Left lung (tissue), 10 donors: Measurements from ENCODE around the gene NDUFA13. TPM values are rescaled to one million over a fixed set of nuclear protein-coding genes. Genes with fewer than 3 reads are reported as not detected.

Experiments
- ATAC-seq: fragments of 200-7000 bp; cut with Tn5 transposase; one replicate; pipeline ENCODE4 v1.9.1; 2020; ENCODE audit warnings: moderate library complexity
- DNase-seq, 4 donors: peaks; one replicate each; pipeline ENCODE4 v3.0.0-alpha.2; 2013 to 2020
- H3K27ac ChIP-seq, 2 donors: fragments of 200-600 bp; sonication (generic) in 1 of 2; one replicate each; pipeline versions ENCODE4 v1.5.0 to v1.8.0; 2020 to 2021
- H3K27me3 ChIP-seq, 2 donors: fragments of 200-600 bp; sonication (generic) in 1 of 2; one replicate each; pipeline versions ENCODE4 v1.5.0 to v1.8.0; 2020 to 2021
- H3K36me3 ChIP-seq, 2 donors: fragments of 200-600 bp; sonication (generic) in 1 of 2; one replicate each; pipeline versions ENCODE4 v1.5.0 to v1.8.0; 2020 to 2021
- H3K4me1 ChIP-seq, 2 donors: fragments of 200-600 bp; one replicate each; pipeline ENCODE4 v1.8.0; 2021
- H3K4me3 ChIP-seq, 2 donors: fragments of 200-600 bp; sonication (generic) in 1 of 2; one replicate each; pipeline versions ENCODE4 v1.5.0 to v1.8.0; 2020 to 2021; ENCODE audit warnings: mild to moderate bottlenecking in 1 of 2
- H3K9me3 ChIP-seq, 2 donors: fragments of 200-600 bp; sonication (generic) in 1 of 2; one replicate each; pipeline versions ENCODE4 v1.5.0 to v1.8.0; 2020 to 2021
- CTCF ChIP-seq, 2 donors: fragments of 200-600 bp; sonication (generic) in 1 of 2; IDR thresholded peaks; one replicate each; pipeline versions ENCODE4 v1.5.0 to v1.8.0; 2021; ENCODE audit warnings: antibody characterized with exemption in 2 of 2
- intact Hi-C, 2 donors: fragments of 100-400 bp; cut with DNase I; formaldehyde crosslinking; loops; one replicate each; pipeline versions ENCODE4 v1.11.2 to v1.14.2; 2022
- polyA plus RNA-seq, 6 donors: library from polyadenylated mRNA; unstranded; fragments of 120-200 nt; gene quantifications; one replicate each; pipeline ENCODE4 v1.2.1, GENCODE V29; 2013; ENCODE audit not compliant: insufficient read length in 6 of 6
- total RNA-seq, 2 donors: library from RNA; stranded (reverse); fragmentation: NEBNext Ultra II Directional; extraction: Animal tissue kit (Norgen Biotek cat#: 25700); gene quantifications; one replicate each; pipeline ENCODE4 v1.2.1, GENCODE V29; 2021
- donor health status: DM: no; HTN: yes; CAD: no.
- donor health status: DM: no; HTN: no; CAD: no.

Gene NDUFA13
- total and polyA plus RNA-seq, 8 donors: 169 to 303 (median 209) TPM

- TF ChIP-seq CTCF (IDR thresholded peaks at IDR 0.05): no peak
Observed at GRCh38 chr19:19575411-19575810, 59.4 kb downstream of the NDUFA13 start.

More at GRCh38 chr19:19575411-19575810, 59.4 kb downstream of the NDUFA13 start:
- ATAC-seq (no peak), DNase-seq (no peak)
- intact Hi-C loops: no loop called here
- Histone ChIP-seq H3K27ac (no peak overlapping the region), H3K27me3 (no peaks in the 10 kb centered on the region), H3K9me3 (no peaks in the 10 kb centered on the region), H3K4me1 (no peaks in the 10 kb centered on the region), H3K36me3 (peaks cover 0 to 1% of the 10 kb centered on the region in 2 donors), H3K4me3 (no peak overlapping the region)

Other genes starting within 250 kb of the NDUFA13 start
- gene TM6SF2, start 242.9 kb upstream of the NDUFA13 start, total RNA-seq: under 1 TPM; 0.55 to 0.65 TPM
- gene TM6SF2, start 242.9 kb upstream of the NDUFA13 start, polyA plus RNA-seq: 1 to 10 TPM; 5.7 to 8.6 (median 6.3) TPM
- gene SUGP1, start 195.7 kb upstream of the NDUFA13 start, total RNA-seq: 10 to 100 TPM; 35.6 to 37.7 TPM
- 10 to 100 TPM; 39.9 to 52.4 (median 49.1) TPM for gene SUGP1, start 195.7 kb upstream of the NDUFA13 start, polyA plus RNA-seq
- 10 to 100 TPM; 46.7 to 50.8 TPM for gene MAU2, start 195.4 kb upstream of the NDUFA13 start, total RNA-seq
- 10 to 100 TPM; 56.8 to 80.3 (median 72.6) TPM for gene MAU2, start 195.4 kb upstream of the NDUFA13 start, polyA plus RNA-seq
- 10 to 100 TPM; 66.3 to 97.3 TPM for gene GATAD2A, start 110.5 kb upstream of the NDUFA13 start, total RNA-seq
- gene GATAD2A, start 110.5 kb upstream of the NDUFA13 start, polyA plus RNA-seq: 10 to 100 TPM; 39.3 to 61.1 (median 46.9) TPM
- 1 to 10 TPM; 1.3 to 1.4 TPM for gene TSSK6, start 677 bp upstream of the NDUFA13 start, total RNA-seq
- 1 to 10 TPM in 4 of 6 donors, under 1 TPM in 2; 0.67 to 1.4 (median 1.2) TPM for gene TSSK6, start 677 bp upstream of the NDUFA13 start, polyA plus RNA-seq
- gene YJEFN3, start 12.7 kb downstream of the NDUFA13 start, total RNA-seq: 1 to 10 TPM; 2.7 to 3.5 TPM
- 10 to 100 TPM in 5 of 6 donors, 1 to 10 TPM in 1; 8.8 to 13.6 (median 12.3) TPM for gene YJEFN3, start 12.7 kb downstream of the NDUFA13 start, polyA plus RNA-seq
- 10 to 100 TPM in 1 of 2 donors, under 1 TPM in 1; 0.31 to 17.8 TPM for gene CILP2, start 22.0 kb downstream of the NDUFA13 start, total RNA-seq
- gene CILP2, start 22.0 kb downstream of the NDUFA13 start, polyA plus RNA-seq: under 1 TPM; 0.14 to 0.51 (median 0.23) TPM
- gene PBX4, start 102.5 kb downstream of the NDUFA13 start, total RNA-seq: 1 to 10 TPM; 1.8 to 3.4 TPM
- gene PBX4, start 102.5 kb downstream of the NDUFA13 start, polyA plus RNA-seq: 10 to 100 TPM; 14.0 to 22.0 (median 18.0) TPM
- 10 to 100 TPM; 16.1 to 36.2 TPM for gene LPAR2, start 112.0 kb downstream of the NDUFA13 start, total RNA-seq
- gene LPAR2, start 112.0 kb downstream of the NDUFA13 start, polyA plus RNA-seq: 10 to 100 TPM; 39.5 to 60.8 (median 45.5) TPM
- gene GMIP, start 127.4 kb downstream of the NDUFA13 start, total RNA-seq: 10 to 100 TPM; 21.5 to 57.2 TPM
- gene GMIP, start 127.4 kb downstream of the NDUFA13 start, polyA plus RNA-seq: 10 to 100 TPM in 5 of 6 donors, 1 to 10 TPM in 1; 9.1 to 12.9 (median 10.7) TPM
- gene ATP13A1, start 147.5 kb downstream of the NDUFA13 start, total RNA-seq: 10 to 100 TPM; 51.2 to 74.8 TPM
- 10 to 100 TPM; 39.3 to 59.2 (median 43.3) TPM for gene ATP13A1, start 147.5 kb downstream of the NDUFA13 start, polyA plus RNA-seq
- gene ZNF101, start 152.6 kb downstream of the NDUFA13 start, total RNA-seq: 10 to 100 TPM in 1 of 2 donors, 1 to 10 TPM in 1; 9.7 to 13.6 TPM
- 10 to 100 TPM; 11.6 to 17.5 (median 13.9) TPM for gene ZNF101, start 152.6 kb downstream of the NDUFA13 start, polyA plus RNA-seq
- gene ZNF14, start 216.9 kb downstream of the NDUFA13 start, total RNA-seq: 1 to 10 TPM; 4.7 to 4.8 TPM
- 10 to 100 TPM; 10.8 to 15.3 (median 13.2) TPM for gene ZNF14, start 216.9 kb downstream of the NDUFA13 start, polyA plus RNA-seq